HG03469 (cell line): ENCODE data around the gene HIVEP3.

Experiments used
- ATAC-seq: cut with Tn5 transposase; IDR thresholded peaks from one replicate; pipeline ENCODE4 v1.9.1; 2021; ENCODE audit warnings: mild to moderate bottlenecking, moderate library complexity, moderate number of reproducible peaks; ENCODE audit not compliant: unreplicated experiment

HIVEP3 gene

DNA sequence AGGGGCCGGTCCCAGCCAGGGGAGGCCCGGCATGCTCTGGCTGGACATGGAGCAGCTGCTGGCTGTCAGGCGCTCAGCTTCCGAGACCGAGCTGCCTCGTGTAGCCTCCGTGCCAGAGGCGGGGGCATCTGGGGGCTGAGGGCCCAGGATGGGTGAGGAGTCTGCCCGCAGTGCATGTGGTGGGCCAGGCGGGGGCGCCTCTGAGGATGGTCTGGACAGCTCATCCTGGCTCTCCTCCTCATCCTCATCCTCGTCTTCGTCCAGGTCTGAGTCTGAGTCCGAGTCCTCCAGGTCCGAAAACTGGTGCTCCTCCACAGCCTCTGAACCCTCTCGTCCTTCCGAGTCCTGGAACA, 405.4 kb downstream of the HIVEP3 start:
- no peak for ATAC-seq

DNA sequence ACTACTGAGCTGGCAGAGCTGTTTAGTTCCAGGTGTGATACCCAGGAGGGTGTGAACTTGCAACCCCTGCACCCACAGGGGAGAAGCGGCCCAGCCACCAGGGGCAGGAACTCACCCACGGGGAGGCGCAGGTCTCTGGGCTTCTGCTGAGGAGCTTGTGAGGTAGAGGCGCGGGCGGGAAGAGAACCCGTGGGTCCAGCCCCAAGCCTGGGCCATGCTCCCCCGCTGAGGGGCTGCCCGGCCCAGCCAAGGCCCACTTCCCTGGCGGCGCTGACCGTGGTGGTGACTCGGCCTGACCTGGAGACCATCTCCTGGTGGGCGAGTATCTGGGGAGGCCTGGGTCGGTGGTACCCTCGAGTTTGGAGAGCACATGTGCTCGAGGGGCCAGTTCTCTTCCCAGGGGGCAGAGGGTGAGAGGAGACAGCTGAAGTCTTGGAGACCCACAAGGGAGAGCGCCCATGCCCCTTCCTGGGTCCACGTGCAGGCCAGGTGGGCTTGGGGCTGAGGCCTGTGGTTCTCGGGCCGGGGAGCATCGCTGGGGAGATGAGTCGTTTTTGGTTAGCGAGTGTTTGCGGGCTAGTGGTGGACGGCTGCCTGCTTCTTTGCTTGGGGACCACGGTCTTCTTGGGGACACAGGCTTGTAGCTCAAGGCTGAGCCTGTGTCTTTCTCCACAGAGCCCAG, 405.9 kb downstream of the HIVEP3 start:
- ATAC-seq, result no peak

DNA sequence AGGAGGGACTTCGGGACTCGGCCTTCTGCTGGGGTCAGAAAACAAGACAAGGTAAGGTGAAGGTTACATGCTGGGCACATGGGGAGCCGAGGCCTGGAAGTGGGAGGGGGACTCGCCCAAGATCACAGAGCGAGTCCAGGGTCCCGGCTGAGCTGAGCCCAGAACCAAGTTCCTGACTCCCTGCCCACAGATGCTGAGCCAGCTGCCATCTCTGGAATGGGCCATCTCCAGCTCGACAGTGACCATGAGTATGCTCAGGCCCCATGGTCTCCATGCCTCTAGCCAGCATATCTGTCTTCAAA, 407.5 kb downstream of the HIVEP3 start:
- no peak for ATAC-seq

DNA sequence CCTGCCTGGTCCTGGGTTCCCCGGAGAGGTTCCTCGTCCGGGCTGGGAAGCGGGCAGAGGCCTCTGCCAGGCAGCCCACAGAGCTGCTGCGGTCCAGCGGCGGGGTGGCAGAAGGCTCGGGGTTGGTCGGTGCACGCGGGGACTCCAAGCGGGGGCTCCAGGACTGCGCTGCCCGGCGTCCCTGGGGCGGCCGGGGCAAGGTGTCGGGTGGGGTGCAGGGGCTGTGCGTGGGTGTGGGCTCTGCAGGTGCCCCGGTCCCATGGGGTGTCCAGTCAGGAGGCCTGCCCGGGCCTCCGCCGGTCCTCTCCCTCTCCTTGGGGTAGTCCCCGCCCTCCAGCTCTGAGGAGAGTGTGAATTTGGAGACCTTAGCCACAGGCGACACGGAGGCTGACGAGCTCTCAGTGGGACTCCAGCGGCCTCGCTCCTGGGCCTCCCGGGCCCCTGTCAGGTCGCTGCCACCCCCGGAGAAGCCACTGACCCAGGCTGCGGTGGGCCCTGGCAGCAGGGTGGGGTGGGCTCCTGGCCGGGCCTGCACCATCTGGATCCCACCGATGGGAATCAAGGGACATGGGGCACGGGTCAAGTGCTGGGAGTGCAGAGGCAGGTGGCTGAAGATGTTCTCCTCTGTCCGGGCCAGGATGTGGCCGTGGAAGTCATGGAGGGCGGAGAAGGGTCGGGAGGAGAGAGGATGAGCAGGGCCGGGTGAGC, 408.0 kb downstream of the HIVEP3 start:
- ATAC-seq, result no peak

DNA sequence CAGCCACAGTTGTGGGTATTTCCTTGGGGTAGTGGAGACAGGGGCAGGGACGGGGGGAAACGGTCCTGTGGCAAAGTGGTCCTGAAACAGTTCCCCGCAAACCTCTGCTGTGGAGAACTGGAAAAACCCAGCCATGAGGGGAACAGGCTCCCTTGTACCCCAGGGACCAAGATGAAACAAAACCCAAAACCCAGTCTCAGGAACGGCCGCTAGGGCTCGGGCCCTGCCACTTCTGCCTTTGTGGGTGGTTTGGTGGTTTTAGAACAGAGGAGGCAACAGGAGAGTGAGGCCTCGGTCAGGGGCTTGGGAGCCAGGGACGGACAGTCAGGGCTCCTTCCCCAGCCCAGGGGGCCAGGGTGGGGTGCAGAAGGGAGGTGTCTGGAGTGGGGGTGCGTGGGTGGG, 409.5 kb downstream of the HIVEP3 start:
- no peak for ATAC-seq

DNA sequence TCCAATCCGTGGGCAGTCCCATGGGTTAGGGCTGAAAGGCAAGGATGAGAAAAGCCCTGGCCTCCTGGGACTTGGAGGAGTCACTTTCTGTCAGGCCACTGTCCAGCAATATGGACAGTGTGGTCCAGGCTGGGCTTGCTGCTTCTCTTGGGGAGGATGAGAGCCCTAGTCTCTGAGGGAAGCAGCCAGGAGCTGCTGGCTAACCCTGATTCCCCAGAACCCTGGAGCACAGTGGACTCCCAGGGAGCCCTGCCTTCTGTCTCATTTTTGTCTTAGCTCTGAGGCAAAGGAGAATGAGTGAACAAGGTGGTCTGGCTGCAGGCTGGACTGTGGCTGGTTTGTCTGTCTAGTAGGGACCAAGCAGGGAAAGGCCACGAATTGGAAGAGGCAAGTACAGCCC, 410.4 kb downstream of the HIVEP3 start:
- no peak for ATAC-seq

DNA sequence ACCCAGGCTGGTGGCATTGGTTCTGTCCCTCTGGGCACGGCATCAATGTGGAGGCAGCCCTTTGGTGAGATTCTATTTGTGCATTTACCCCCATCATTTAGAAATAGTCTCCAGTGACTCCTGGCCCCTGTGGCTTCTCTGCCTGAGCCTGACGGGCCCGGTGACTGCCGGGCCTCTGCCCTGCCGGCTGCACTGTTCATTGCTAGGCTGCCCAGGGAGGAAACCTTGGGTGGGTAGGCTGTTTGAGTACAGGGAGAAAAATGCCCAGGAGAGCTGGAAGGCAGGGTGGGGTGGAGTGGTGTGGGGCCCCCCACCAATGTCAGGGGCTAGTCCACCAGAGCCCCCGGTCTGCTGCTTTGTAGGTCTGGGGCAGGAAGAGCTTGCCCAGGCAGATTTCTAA, 410.9 kb downstream of the HIVEP3 start:
- no peak for ATAC-seq

DNA sequence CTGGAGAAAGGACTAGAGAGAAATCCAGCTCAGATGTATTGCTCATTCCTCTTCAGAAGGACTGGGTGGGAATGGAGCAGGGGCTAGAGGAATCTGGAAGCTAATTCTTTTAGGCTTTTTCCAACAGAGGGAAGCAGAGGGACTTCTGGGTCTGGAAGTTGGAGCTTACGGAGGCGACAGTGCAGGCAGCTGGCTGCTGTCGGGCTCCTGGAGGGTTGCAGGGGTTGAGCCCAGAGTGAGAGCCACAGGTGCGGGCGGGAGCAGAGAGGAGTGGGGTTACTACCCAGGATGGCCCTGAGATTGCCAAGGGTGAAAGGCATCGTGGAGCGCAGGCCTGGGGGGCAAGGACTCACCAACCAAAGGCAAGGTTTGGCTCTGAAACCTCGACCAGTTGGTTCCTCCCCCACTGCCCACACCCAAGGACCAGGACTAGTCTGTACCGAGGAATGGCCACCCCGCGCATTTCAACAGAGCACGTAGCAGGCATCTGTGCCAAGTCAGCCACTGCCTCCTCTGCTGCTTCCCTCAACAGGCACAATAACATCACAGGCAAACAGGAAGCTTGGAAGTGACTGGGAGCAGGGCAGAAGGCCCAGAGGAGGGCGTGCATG, 411.5 kb downstream of the HIVEP3 start:
- no peak for ATAC-seq

DNA sequence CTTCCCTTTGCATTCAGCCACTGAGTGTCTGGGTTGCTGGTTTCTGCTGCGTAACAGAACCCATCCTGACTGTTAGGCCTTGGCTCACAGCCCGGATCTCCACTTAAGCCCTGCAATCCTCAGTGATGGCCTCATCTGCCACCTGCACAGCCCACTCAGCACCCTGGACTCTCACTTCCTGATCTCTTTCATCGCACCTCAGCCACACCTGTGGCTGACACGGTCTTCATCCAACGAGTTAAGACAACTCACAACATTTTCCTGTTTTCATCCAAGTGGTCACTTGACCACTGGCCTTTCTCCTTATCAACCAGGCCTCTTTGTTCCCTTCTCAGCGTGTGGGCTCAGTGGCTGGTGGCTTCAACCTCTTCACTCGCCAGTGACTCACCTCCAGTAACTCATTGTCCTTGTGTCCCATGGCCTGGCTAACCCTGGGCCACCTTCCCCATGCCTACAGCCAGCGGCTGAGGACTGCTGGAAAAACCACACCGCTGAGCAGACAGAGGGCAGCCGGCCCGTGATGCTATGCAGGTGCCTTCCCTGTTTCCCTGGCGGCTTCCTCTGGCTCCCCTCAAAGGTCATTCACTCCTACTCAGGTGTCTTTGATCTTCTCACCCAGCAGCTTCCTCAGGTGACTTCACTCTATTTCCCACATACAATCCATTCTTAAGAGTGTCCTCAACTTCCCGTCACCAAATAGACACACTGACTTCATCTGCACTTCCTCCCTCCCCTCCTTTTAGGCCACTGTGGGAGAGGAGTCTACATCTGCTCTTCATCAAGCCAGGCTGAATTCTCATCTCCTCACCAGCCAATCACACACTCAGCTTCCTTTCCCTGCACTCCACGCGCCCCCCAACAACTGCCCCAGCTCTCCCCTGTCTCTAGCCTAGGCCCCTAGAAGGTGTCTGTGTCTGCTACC, 414.3 kb downstream of the HIVEP3 start:
- ATAC-seq, result no peak

DNA sequence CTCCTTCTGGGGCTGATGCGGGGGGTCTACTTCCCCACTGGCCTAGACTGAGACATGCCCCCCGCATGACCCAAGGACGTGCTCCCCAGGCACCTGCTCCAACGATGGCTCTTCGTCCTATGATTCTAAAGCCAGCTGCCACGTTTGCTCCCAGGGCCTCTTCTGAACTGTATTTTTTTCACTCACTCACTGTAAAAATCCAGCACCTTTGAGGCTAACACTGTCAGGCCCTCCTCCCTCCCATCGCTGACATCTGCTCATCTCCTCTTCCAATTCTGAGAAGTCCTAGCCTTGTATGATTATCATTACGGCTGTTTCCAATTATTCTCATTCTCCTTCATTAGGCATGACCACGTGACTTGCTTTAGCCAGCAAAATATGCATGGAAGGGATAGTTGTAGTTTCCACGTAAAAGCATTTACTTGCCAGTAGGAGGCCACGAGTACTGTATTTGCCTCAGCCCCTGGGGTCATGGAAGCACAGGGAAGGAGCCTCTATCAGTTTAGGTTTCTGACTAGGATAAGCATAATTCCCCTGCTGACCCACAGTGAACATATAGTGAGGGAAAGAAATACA, 415.1 kb downstream of the HIVEP3 start:
- ATAC-seq, result no peak

DNA sequence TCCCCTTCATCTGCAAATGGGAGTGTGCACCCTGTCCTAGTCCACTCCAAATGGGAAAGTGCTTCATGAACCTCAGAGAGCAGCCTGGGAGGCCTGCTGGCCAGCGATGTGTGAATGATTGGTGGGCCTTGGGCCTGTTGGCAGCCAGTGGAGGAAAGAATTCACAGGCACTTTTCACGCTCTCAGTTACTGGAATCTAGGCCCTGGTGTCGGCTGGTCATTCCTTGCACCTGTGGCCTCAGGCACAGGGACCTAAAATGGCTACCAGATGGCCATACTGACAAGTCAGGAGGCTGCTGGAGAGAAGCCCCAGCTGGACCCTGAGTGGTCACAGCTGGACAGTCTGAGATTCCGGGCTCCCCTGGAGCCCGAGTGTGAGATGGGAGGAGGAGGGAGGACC, 415.8 kb downstream of the HIVEP3 start:
- ATAC-seq, result no peak

DNA sequence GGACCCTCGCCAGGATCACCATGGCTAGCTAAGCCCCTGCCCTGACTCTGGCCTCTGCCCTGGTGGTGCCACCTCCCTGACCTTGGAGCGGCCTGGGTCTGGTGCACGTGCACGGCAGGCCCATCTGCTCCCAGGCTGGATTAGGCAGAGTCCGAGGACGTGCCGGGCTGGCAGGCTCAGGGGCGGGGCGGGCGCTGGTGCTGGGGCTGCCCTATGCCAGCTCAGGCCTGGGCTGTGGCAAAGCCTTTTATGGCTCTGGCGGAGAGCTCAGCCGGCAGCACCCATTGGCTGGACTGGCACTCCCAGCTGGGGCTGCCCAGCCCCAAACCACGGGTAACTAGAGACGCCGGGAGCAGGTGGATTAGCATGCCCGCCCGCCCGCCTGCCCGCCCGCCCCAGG, 417.1 kb downstream of the HIVEP3 start:
- ATAC-seq, result no peak

DNA sequence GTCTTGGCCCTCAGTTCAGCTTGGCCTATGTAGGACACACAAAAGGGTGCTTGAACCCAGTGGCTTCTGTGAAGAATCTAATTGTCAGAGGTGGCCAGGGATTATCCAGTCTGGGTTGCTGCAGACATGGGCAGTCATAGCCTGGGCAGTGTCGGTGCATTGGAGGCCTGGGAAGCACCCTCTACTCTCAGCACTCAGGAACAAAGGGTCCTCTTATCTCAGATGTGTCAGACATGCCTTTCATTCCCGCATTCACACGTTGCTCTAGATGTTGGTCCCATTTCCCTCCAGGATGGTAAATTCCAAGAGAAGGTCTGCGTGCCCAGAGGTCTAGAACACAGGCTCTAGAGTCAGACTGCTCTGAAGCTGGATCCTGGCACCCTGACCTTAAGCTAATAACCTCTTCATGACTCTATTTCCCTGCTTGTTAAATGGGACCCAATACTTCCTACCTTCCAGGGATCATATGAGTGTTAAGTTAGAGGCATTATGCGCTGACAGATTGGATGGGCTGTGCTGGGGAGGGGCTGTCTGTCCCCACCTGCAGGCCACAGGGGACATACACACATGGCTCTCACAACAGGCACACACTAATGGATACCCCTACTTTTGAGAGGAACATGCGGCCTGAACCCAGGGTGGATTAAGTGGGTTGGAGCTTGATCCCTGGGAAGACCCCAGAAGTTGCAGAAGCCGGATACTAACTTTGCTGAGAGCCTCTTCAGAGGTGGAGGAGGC, 417.8 kb downstream of the HIVEP3 start:
- ATAC-seq, result no peak

DNA sequence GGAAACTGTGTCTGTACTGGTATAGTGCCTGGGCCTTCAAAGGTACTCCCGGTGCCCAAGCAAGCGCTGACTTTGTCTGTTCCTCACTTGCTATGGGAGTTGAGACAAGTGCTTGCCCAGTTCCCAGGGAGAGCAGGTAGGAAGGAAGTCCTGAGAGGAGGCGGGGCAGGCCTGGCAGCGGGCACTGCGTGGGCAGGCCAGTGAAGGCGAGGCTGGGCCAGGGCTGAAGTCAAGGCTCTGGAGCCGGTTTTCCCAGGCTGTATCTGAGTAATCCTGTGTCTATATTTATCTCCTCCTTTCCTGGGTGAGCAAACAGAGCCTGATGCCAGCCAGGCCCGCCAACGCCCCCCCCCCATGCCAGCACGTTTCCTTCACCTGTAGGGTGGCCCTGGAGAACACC, 418.3 kb downstream of the HIVEP3 start:
- no peak for ATAC-seq

DNA sequence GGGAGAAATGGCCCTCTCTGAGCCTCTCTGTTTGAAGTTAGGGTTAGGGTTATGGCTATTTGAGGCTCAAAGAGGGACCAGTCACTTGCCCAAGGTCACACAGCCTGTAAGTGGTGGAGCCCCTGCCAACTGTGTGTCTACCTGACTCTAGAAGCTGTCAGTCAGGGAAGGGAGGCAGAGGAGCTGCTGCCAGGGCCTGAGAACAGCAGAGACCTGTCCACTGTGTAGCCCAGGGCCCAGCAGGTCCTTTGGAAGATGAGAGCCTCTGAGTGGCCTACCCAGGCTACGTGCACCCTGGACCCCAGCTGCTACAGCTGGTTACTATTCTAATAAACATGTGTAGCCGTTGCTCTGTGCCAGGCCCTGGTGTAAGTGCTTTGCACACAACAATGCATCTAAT, 419.1 kb downstream of the HIVEP3 start:
- no peak for ATAC-seq

DNA sequence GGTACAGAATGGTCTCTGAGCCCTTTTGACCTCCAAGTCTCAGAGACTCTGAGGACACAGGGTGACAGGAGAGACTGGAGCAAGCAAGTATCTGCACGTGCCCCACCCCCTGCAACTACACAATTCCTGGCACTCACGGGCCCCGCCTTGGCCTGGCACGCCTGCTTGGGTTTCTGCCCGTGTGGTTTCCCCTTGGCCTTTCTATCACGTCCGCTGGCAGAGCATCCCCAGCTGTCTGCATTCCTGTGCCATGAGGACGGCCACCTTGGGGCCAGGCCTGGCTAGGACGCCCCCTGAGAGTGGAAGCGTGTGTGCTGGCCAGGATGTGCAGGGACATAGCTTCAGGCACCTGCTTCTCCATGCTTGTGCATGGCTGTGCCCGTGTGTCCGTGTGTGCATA, 419.9 kb downstream of the HIVEP3 start:
- no peak for ATAC-seq

DNA sequence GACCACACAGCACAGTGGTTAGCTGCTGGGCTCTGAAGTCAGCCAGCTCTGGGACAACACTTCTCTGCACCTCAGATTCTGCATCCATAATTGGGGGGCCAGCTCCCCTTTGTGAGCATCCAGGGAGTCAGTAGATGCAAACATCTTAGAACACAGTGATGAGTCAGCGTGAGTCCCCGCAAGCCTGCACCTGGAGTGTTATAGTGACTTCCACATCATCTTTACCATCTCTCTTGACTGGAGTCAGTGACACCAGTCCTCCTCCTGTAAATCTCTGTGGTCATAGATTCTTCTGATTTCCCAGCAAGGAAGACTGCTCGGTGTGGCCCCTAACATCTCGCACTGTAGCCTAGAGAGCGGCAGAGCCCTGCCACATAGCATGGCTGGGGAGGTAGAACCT, 420.3 kb downstream of the HIVEP3 start:
- ATAC-seq, result no peak

DNA sequence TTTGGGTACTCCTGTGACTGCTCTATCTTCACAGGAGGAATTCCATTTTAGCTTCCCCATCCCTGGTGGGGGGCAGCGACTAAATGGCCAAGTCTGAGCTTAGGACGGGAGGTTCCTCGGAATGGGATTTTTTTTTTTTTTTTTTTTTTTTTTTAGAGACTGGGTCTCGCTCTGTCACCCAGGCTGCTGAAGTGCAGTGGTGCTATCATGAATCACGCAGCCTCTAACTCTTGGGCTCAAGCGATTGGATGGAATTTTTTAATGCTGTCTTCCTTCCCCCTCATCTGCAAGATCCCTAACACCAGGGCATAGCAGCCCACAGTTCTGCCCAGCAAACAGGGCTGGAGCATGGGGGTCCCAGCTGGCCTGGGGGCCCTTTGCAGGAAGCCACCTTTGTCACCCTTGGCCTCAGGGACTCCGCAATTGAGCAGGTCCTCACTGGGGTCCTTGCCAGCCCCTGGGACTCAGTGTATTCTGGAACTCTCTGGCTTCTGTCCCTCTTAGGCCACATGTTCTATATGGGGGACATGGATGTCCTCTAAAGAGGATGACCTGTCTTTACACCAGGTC, 421.2 kb downstream of the HIVEP3 start:
- ATAC-seq, result no peak

DNA sequence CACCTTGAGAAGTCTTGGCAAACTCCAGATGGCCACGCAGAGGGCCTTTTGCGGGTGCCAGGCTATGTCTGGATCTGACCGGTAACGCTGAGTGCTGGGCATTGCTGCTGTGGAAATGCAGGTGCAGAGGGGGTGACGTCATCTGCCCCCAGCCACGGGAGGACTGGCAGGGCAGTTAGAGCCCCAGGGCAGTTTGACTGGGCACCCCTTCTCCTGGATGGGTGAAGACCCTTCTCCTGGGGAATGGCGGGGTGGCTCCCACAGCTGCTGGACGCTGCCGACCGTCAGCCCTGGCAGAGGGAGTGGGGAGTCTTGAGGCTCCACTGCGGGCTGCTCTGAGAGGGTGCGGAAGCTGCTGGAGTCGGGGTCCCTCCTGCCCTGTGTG, 421.7 kb downstream of the HIVEP3 start:
- no peak for ATAC-seq
